Osteocyte (in vitro differentiated cells): ENCODE measurements around the gene CLASP1. TPM values are rescaled to one million over a fixed set of nuclear protein-coding genes. Genes with fewer than 3 reads are reported as not detected.
"Not testable (repeated sequence)": the region's sequence is repeated elsewhere in the genome, so short reads cannot be mapped to it uniquely, and the experiment has no call there.

Source experiments
- DNase-seq: peaks from one replicate; pipeline ENCODE4 v3.0.0; 2021; ENCODE audit warnings: mixed read lengths; ENCODE audit not compliant: unreplicated experiment; ENCODE audit errors: extremely low spot score
- H3K27ac Mint-ChIP-seq: one replicate; pipeline ENCODE4 v1.8.0; 2021; ENCODE audit warnings: mild to moderate bottlenecking, mixed read lengths; ENCODE audit not compliant: unreplicated experiment
- H3K27me3 Mint-ChIP-seq: one replicate; pipeline ENCODE4 v1.8.0; 2021; ENCODE audit warnings: mixed read lengths; ENCODE audit not compliant: unreplicated experiment
- H3K36me3 Mint-ChIP-seq: one replicate; pipeline ENCODE4 v1.8.0; 2021; ENCODE audit warnings: mixed read lengths; ENCODE audit not compliant: unreplicated experiment
- H3K4me1 Mint-ChIP-seq: one replicate; pipeline ENCODE4 v1.8.0; 2021; ENCODE audit warnings: mixed read lengths; ENCODE audit not compliant: unreplicated experiment
- H3K4me3 Mint-ChIP-seq: one replicate; pipeline ENCODE4 v1.8.0; 2021; ENCODE audit warnings: mild to moderate bottlenecking, moderate library complexity, mixed read lengths; ENCODE audit not compliant: unreplicated experiment
- H3K9me3 Mint-ChIP-seq: one replicate; pipeline ENCODE4 v1.8.0; 2021; ENCODE audit warnings: mixed read lengths; ENCODE audit not compliant: unreplicated experiment
- CTCF ChIP-seq: fragments of 200-600 bp; sonication (generic); IDR thresholded peaks from 2 replicates; pipeline ENCODE4 v1.5.0; 2021; ENCODE audit warnings: antibody characterized with exemption, mild to moderate bottlenecking, moderate library complexity
- total RNA-seq: library from RNA; stranded (reverse); gene quantifications from 2 replicates; pipeline ENCODE4 v1.2.1, GENCODE V29; 2021

Gene CLASP1
- total RNA-seq, 1 donor from 2014 or later = 59.9 TPM

DNA sequence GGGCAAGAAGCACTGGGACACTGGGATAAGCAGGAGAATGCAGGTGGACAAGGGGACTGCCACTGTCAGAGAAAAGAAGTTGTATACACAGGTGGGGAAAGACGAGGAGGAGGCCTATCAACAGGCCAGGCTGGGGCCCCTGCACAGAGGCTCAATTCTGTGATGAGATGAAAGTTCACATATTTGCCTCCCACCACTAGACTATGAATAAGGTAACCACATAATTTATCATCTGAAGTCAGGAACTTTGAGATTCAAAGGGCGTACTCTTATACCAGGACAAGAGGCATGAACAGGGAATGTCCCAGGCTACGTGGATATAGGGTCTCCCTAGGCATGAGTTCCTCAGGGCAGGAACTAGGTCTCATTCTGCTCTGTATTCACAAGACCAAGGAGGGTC is 84.4 kb downstream of the CLASP1 start:
- Mint-ChIP-seq H3K4me1 (peaks cover 34% of the 10 kb centered on the region), H3K27me3 (no peaks in the 10 kb centered on the region), H3K4me3 (no peak overlapping the region), H3K27ac (no peak overlapping the region), H3K36me3 (peaks cover 5% of the 10 kb centered on the region), H3K9me3 (no peaks in the 10 kb centered on the region)
- DNase-seq = no peak
- TF ChIP-seq CTCF = no peak

DNA sequence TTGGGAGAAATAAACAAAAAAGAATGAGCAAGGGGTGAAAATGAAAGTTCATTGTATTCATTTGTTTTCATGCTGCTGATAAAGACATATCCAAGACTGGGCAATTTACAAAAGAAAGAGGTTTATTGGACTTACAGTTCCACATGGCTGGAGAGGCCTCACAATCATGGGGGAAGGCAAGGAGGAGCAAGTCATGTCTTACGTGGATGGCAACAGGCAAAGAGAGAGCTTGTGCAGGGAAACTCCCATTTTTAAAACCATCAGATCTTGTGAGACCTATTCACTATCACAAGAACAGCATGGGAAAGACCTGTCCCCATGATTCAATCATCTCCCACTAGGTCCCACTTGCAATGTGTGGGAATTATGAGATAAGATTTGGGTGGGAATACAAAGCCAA is 85.5 kb downstream of the CLASP1 start:
- peaks cover 34% of the 10 kb centered on the region for H3K4me1 Mint-ChIP-seq
- not testable (repeated sequence) for H3K27ac Mint-ChIP-seq, H3K9me3 Mint-ChIP-seq, H3K27me3 Mint-ChIP-seq, DNase-seq, H3K36me3 Mint-ChIP-seq, H3K4me3 Mint-ChIP-seq

DNA sequence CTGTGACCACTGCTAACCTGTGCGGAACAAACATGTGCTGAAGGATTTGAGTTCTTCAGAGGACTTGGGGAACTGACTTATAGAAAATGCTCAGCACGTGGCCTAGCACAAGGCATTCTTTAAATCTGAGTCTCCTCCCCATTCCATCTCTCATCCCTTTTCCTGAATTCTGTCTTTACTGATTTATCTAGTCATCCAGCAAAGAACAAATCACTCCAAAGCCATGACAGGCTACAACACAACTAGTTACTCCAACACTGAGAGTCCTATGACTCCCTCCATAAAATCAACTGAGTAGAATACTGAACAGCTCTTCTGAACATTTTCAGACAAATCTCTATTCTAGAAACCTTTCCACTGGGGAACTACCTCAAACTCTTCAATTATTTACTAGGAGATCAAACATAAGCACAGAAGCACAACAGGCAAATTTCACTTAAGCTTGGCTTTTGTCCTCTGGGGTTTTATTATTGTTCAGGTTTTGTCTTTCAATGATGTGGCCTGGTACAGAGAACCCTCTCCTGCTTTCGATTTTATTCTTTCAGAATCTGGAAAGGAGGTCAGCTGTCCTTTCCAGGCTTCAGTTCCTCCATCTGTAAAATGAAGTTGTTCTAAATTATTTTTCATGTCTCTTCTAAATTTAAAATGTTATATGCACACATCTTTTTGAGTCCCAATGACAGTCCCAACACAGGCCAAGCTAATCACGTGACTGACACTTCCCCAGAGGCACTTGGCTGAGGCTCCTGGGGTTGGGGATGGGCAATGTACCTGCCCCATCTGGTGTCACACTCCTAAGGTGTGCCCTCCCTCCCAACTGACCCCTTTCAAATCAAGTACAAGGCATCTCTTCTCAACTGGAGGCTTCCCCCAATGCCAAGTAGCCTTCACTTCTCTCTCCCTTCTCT is 86.7 kb downstream of the CLASP1 start:
- TF ChIP-seq CTCF = no peak
- Mint-ChIP-seq H3K9me3 (no peaks in the 10 kb centered on the region), H3K36me3 (peaks cover 2% of the 10 kb centered on the region)

GRCh38 chr2:121561617-121562268 is 87.5 kb downstream of the CLASP1 start:
- H3K4me1 Mint-ChIP-seq = peaks cover 28% of the 10 kb centered on the region
- no peak for TF ChIP-seq CTCF
- no peaks in the 10 kb centered on the region for H3K9me3 Mint-ChIP-seq
- no peaks in the 10 kb centered on the region for H3K27me3 Mint-ChIP-seq
- no peak overlapping the region for H3K4me3 Mint-ChIP-seq
- H3K27ac Mint-ChIP-seq = no peak overlapping the region
- DNase-seq = no peak
- peaks cover 2% of the 10 kb centered on the region for H3K36me3 Mint-ChIP-seq

More for the DNA sequence above, 86.7 kb downstream of the CLASP1 start:
- no peak overlapping the region for H3K4me3 Mint-ChIP-seq
- no peak overlapping the region for H3K27ac Mint-ChIP-seq
- H3K27me3 Mint-ChIP-seq = no peaks in the 10 kb centered on the region
- DNase-seq = no peak
- H3K4me1 Mint-ChIP-seq = peaks cover 29% of the 10 kb centered on the region

GRCh38 chr2:121558329-121558728 is 90.9 kb downstream of the CLASP1 start:
- no peaks in the 10 kb centered on the region for H3K36me3 Mint-ChIP-seq
- no peak overlapping the region for H3K4me3 Mint-ChIP-seq
- H3K4me1 Mint-ChIP-seq = peaks cover 9% of the 10 kb centered on the region
- H3K27ac Mint-ChIP-seq = no peak overlapping the region
- no peak for DNase-seq
- TF ChIP-seq CTCF = no peak
- no peaks in the 10 kb centered on the region for H3K27me3 Mint-ChIP-seq
- H3K9me3 Mint-ChIP-seq = no peaks in the 10 kb centered on the region
